ENCODE measurements around the gene PMAIP1.

PMAIP1 gene

DNA sequence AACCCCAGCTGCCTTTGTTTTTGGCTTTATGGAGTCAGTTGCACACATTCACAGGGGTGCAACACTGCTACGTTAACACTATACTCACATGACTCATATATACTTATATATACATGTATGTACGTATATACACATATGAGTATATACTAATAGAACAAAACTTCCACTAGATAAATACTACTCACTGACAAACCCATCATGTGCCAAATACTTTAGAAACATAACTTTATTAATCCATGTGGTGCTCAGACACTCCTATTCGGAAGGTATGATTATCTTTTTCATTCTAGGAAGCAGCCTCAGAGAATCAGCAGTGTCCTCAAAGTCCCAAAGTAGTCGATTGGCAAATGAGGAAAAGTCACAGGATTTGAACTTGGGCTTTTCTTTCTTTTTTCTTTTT lies 7.9 kb downstream of the PMAIP1 start:
- no peak for DNase-seq (ENCODE audit: insufficient read length, low spot score)
- TF ChIP-seq, protein P1, sequence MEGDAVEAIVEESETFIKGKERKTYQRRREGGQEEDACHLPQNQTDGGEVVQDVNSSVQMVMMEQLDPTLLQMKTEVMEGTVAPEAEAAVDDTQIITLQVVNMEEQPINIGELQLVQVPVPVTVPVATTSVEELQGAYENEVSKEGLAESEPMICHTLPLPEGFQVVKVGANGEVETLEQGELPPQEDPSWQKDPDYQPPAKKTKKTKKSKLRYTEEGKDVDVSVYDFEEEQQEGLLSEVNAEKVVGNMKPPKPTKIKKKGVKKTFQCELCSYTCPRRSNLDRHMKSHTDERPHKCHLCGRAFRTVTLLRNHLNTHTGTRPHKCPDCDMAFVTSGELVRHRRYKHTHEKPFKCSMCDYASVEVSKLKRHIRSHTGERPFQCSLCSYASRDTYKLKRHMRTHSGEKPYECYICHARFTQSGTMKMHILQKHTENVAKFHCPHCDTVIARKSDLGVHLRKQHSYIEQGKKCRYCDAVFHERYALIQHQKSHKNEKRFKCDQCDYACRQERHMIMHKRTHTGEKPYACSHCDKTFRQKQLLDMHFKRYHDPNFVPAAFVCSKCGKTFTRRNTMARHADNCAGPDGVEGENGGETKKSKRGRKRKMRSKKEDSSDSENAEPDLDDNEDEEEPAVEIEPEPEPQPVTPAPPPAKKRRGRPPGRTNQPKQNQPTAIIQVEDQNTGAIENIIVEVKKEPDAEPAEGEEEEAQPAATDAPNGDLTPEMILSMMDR (IDR thresholded peaks at IDR 0.05; ENCODE audit: insufficient read depth, missing control alignments): no peak
- no peak for FAIRE-seq

DNA sequence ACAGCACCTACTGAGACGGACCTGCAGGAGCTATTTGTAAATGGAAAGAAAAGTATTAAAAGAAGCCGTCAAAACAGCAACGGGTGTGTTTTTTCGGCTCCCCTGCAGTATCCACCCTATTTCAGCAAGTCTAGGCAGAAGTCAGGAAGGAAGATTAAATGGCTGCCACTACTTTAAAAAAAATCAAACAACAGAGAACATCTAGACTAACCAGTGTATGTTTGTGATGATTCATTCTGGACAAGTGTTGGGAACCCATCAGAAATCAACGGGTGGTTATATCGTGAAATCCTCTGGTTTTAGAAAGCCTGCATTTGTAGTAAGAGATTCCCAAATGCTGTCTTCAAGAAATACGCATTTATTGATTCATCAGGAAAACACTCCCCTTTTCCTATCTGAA lies 9.0 kb downstream of the PMAIP1 start:
- peak; percentile 97 for FAIRE-seq
- no peak for DNase-seq (ENCODE audit: insufficient read length, low spot score)
- TF ChIP-seq, protein P1 (IDR thresholded peaks at IDR 0.05; ENCODE audit: insufficient read depth, missing control alignments): no peak

DNA sequence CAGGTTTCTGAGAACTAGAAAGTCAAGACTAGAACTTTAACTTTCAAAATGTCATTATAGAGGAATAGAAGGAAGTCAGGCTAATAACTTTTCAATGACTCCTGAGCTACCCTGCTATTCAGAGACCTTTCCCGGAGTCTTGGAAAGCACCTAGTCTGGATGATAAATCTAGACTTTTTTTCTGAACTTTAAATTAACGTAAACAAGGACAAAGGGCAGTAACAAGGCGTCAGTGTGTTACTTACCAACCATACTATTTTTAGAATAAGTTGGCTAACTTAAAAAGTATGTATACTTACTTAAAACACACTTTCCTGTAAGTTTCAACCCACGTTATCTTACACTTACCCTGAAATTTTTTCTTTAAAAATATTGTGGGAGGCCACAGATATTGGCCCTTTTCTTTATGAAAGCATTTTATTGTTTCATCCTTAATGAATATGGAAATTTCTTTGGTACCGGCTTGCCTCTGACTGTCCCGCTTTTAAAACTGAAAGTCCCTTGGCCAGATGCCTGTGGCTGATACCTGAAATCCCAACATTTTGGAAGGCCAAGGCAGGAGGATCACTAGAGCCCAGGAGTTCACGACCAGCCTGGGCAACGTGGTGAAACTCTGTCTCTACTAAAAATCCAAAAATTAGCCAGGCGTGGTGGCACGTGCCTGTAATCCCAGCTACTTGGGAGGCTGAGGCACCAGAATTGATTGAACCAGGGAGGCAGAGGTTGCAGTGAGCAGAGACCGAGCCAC lies 9.7 kb downstream of the PMAIP1 start:
- FAIRE-seq (no peak), DNase-seq (ENCODE audit: insufficient read length, low spot score) (no peak)
- TF ChIP-seq, protein P1 (IDR thresholded peaks at IDR 0.05; ENCODE audit: insufficient read depth, missing control alignments): no peak

DNA sequence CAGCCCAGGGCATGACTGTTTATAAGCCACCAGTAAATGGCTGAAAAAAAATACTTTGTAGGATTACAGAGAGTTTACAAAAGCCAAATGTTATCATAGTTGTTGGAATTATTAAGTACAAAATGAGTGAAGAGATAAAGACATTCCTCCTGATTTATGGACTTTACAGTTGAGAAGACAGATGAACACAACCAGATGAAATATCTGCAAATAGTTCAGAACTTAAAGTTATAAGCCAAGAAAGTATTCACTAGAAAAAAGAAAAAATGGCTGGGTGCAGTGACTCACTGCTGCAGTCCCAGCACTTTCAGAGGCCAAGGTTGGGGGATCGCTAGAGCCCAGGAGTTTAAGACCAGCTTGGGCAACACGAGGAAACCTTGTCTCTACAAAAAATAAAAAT lies 11.2 kb downstream of the PMAIP1 start:
- TF ChIP-seq, protein P1 (IDR thresholded peaks at IDR 0.05; ENCODE audit: insufficient read depth, missing control alignments): no peak

DNA sequence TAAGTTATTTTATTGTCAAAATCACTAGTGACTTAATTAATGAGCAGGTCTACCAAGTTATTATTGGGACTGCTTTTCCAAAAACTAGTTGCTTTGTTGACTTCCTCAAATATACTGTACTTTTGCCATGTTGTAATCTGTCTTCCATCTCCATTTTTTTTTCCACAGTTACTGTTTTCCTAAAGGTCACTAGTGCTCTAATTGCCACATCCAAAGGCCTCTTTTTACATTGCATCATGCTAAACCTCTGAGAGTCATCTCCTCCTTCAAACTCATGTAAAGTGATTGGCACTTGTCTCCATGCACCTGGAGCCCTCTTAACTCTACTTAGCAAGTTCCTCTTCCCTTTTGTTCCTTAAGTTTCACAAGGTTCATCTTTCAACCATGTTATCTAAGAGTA lies 11.8 kb downstream of the PMAIP1 start:
- TF ChIP-seq, protein P1 (IDR thresholded peaks at IDR 0.05; ENCODE audit: insufficient read depth, missing control alignments): no peak

More for the DNA sequence above, 11.2 kb downstream of the PMAIP1 start:
- FAIRE-seq (no peak), DNase-seq (ENCODE audit: insufficient read length, low spot score) (no peak)

DNA sequence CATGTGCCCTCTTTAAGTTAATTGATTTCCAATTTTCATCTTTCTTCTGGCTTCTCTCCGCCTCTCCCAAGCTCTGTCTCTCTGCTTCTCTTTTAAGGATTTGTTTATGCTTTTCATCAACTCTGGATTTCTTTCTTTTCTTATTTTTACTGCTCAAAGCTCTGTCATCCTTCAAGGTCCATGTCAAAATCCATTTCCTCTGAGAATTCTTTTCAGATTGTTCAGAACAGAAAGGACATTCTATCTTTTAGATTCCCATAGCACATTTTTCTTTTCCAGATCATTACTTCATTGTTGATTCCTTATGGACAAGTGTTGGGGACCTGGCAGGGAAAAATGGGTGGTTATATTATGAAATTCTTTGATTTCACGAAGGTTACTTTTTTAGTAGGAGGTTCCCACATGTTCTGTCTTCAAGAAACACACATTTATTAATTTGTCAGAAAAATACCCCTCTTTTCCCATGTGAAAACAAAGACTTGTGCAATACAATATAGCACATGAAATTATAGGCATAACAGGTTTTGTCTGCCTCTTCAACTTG lies 12.3 kb downstream of the PMAIP1 start:
- DNase-seq (ENCODE audit: insufficient read length, low spot score): no peak
- TF ChIP-seq, protein P1 (IDR thresholded peaks at IDR 0.05; ENCODE audit: insufficient read depth, missing control alignments): no peak
- FAIRE-seq: peak; percentile 95

More for the DNA sequence above, 11.8 kb downstream of the PMAIP1 start:
- FAIRE-seq: no peak
- no peak for DNase-seq (ENCODE audit: insufficient read length, low spot score)

DNA sequence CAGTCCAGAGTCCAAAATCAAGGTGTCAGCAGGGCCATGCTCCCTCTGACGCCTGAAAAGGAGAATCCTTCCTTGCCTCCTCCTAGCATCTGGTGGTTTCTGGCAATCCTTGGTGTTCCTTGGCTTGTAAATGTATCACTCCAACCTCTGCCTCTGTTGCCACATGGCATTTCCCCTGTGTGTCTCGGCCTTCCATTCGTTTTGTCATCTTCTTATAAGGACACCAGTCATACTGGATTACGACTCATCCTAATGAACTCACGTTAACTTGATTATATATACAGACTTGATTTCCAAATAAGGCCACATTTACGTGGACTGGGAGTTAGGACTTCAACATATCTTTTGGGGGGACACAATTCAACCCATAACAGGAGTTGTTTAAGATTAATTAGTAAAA lies 15.8 kb downstream of the PMAIP1 start:
- FAIRE-seq (peak; percentile 16), DNase-seq (ENCODE audit: insufficient read length, low spot score) (no peak)
- TF ChIP-seq, protein P1 (IDR thresholded peaks at IDR 0.05; ENCODE audit: insufficient read depth, missing control alignments): no peak

All from D721Med (cell line).